ENCODE data around the gene AKAP6.

DNA sequence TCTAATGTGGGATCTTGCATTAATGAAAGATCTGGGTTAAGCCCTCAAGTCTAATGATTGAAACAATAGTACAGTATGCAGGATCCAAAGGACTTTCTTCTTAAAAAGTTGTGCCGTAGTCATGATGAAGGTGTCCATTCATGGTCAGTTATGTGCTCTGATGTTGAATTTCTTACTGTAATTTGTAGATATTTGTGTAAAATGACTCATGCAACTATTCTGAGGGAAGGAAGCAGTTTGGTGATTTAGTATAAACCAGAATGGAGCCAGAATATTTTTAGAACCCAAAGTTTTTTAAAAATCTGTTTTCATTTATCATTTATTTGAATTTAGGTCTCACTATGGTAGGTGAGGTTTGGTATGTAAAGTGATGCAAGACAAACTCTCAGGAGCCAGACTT is 151.2 kb downstream of the AKAP6 start:
- TF ChIP-seq, protein P1, sequence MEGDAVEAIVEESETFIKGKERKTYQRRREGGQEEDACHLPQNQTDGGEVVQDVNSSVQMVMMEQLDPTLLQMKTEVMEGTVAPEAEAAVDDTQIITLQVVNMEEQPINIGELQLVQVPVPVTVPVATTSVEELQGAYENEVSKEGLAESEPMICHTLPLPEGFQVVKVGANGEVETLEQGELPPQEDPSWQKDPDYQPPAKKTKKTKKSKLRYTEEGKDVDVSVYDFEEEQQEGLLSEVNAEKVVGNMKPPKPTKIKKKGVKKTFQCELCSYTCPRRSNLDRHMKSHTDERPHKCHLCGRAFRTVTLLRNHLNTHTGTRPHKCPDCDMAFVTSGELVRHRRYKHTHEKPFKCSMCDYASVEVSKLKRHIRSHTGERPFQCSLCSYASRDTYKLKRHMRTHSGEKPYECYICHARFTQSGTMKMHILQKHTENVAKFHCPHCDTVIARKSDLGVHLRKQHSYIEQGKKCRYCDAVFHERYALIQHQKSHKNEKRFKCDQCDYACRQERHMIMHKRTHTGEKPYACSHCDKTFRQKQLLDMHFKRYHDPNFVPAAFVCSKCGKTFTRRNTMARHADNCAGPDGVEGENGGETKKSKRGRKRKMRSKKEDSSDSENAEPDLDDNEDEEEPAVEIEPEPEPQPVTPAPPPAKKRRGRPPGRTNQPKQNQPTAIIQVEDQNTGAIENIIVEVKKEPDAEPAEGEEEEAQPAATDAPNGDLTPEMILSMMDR (IDR thresholded peaks at IDR 0.05; ENCODE audit: insufficient read depth, low read depth, low read length), result no peak
- TF ChIP-seq EZH2 (IDR thresholded peaks at IDR 0.05; ENCODE audit: insufficient read depth, low read length), result no peak
